OCI-LY1 (cell line): ENCODE measurements around the gene CAPRIN2.

ENCODE experiments used
- EZH2 ChIP-seq: fragments of 200-600 bp; sonication (generic), shearing (Covaris generic); IDR thresholded peaks from 2 replicates; pipeline ENCODE4 v1.8.0; 2017; ENCODE audit warnings: borderline replicate concordance, mixed run types, mild to moderate bottlenecking, antibody characterized with exemption, low read length, moderate library complexity, mixed read lengths
- TF ChIP-seq, protein P1 (sequence below): fragments of 200-600 bp; sonication (generic), shearing (Covaris generic); IDR thresholded peaks from 2 replicates; pipeline ENCODE4 v1.5.1; 2017; ENCODE audit warnings: mild to moderate bottlenecking, antibody characterized with exemption, low read length, moderate library complexity, mixed read lengths

DNA sequence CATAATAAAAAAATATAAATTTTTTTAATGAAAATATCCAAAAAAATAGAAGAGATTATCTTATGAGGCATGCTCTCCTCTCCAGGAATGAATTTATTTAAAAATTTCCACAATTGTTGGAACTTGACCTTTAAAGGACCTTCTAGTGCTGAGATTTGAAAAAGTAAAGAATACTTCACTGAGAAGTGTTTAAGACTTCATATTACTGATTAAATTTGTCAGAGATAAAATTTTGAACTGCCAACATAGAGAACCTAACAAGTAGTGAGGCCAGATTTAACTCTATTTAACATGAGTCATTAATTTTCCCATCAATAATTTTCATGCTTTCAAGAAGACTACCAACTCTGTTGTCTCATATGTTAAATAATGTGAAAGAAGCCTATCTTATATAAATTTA lies 14.5 kb downstream of the CAPRIN2 start:
- TF ChIP-seq, protein P1, sequence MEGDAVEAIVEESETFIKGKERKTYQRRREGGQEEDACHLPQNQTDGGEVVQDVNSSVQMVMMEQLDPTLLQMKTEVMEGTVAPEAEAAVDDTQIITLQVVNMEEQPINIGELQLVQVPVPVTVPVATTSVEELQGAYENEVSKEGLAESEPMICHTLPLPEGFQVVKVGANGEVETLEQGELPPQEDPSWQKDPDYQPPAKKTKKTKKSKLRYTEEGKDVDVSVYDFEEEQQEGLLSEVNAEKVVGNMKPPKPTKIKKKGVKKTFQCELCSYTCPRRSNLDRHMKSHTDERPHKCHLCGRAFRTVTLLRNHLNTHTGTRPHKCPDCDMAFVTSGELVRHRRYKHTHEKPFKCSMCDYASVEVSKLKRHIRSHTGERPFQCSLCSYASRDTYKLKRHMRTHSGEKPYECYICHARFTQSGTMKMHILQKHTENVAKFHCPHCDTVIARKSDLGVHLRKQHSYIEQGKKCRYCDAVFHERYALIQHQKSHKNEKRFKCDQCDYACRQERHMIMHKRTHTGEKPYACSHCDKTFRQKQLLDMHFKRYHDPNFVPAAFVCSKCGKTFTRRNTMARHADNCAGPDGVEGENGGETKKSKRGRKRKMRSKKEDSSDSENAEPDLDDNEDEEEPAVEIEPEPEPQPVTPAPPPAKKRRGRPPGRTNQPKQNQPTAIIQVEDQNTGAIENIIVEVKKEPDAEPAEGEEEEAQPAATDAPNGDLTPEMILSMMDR, result no peak
- no peak for TF ChIP-seq EZH2
